GM10266 (cell line): ENCODE results near the gene ARL9.

Experiments
- DNase-seq: peaks from one replicate; pipeline ENCODE4 v3.0.0; 2012; ENCODE audit errors: extremely low spot score
- TF ChIP-seq, protein P1 (sequence below): IDR thresholded peaks from 2 replicates; pipeline ENCODE4 v1.5.1; 2012; ENCODE audit warnings: mild to moderate bottlenecking, low read depth; ENCODE audit not compliant: control insufficient read depth, insufficient read depth; ENCODE audit errors: missing control alignments

ARL9 gene

DNA sequence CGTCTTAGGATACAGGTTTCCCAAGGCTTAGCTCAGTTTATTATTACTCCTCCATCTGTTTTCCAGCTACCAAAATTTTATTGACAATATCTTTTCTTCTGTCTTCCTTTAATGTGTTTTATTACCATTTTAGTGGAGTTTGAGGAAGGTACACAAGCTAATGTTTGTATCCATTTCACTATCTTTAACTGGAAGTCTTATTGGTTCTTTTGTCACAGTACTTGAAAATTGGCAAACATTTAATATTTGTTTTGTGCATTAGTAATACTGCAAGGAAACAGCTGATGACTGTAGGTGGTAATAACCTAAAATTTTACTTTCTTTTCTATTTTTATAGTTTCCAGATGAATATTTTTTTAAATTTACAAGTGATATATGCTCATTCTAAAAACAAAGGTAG lies 9.3 kb upstream of the ARL9 start:
- TF ChIP-seq, protein P1, sequence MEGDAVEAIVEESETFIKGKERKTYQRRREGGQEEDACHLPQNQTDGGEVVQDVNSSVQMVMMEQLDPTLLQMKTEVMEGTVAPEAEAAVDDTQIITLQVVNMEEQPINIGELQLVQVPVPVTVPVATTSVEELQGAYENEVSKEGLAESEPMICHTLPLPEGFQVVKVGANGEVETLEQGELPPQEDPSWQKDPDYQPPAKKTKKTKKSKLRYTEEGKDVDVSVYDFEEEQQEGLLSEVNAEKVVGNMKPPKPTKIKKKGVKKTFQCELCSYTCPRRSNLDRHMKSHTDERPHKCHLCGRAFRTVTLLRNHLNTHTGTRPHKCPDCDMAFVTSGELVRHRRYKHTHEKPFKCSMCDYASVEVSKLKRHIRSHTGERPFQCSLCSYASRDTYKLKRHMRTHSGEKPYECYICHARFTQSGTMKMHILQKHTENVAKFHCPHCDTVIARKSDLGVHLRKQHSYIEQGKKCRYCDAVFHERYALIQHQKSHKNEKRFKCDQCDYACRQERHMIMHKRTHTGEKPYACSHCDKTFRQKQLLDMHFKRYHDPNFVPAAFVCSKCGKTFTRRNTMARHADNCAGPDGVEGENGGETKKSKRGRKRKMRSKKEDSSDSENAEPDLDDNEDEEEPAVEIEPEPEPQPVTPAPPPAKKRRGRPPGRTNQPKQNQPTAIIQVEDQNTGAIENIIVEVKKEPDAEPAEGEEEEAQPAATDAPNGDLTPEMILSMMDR, result no peak
- DNase-seq, result no peak

DNA sequence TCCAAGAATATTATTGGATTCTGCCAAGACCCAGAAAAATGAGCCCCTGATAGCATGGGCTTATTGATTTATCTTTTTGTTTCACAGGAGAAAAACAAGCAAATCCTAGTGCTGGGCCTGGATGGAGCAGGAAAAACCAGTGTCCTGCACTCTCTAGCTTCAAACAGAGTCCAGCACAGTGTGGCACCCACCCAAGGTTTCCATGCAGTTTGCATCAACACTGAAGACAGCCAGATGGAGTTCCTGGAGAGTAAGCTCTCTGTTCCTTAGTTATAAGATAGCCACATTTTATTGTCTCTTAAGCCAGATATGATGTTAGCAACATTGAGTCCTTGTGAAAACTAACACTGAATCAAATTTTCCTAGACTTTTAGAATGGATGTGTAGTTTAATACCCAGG lies 5.5 kb downstream of the ARL9 start:
- DNase-seq, result no peak
- TF ChIP-seq, protein P1, result no peak

DNA sequence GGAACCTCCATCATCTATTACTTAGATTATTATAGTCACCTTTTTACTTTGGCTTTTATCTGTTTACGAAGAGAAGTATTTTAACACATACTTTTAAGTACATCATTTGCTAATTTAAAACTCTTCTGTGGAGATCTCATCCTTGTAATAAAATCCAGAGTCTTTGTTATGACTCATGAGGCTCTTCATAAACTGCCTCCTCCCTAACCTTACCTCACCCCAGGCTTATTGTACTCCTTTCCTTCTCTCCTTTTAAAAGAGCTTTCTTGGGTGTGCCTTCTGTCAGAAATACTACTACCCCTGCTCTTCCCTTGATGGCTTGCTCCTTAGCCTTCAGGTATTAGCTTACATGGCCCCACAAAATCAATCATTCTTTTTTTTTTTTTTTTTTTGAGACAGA lies 6.6 kb downstream of the ARL9 start:
- TF ChIP-seq, protein P1, result no peak
- no peak for DNase-seq

DNA sequence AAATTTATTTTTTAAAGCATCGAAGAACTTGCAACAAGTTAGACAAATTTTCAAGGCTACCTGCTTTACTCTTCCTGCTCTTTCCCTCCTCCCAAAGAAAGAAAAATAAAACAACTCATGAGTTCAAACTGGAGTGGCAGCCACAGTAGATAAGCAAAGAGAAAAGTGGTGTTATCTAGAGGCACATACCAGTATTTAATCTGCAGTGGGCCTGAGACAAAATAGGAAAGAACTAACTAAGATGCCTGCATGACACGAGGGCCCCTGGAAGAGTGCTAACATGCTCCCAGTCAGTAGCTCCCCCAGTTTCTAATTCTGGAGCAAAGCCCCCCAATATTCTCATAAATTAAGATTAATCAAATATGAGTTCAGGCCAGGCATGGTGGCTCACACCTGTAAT lies 7.9 kb downstream of the ARL9 start:
- TF ChIP-seq, protein P1, result no peak
- DNase-seq, result no peak

DNA sequence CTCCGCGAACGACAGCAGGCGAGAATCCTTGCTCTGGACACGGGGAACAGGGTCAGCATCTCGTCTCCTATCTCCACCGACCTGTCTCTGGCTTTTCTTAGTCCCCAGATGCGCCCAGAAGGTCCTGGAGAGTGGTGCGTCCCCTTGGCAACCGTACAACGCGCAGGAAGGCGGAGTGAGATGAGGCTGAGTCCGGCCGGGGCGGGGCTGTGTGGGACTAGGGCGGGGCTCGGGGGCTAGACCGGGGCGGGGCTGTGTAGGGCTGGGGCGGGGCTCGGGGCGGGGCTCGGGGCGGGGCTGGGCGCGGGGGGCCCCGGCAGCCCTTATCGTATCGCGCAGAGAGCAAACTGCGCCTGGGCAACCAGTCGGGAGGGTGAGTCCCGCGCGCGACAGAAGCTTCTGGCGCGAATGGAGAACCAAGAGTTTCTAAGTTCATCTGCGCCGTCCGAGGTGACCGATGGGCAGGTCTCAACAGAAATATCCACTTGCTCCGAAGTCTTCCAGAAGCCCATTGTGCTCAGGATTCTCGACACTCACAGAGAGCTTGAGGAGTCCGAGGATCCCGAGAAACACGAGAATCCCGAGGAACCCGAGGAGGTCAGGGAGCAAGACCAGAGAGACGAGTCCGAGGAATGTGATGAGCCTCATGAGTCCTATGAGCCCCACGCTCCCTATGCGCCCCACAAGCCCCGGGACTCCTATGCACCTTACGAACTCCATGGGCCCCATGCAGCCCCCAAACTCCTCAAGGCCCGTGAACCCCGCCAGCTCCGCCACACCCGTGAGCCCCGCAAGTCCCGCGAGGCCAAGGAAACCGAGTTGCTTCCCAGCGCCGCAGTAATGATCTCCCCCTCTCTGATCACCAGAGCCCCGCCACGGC lies 24.9 kb downstream of the ARL9 start:
- TF ChIP-seq, protein P1, result no peak
- DNase-seq, result peak; percentile 90

DNA sequence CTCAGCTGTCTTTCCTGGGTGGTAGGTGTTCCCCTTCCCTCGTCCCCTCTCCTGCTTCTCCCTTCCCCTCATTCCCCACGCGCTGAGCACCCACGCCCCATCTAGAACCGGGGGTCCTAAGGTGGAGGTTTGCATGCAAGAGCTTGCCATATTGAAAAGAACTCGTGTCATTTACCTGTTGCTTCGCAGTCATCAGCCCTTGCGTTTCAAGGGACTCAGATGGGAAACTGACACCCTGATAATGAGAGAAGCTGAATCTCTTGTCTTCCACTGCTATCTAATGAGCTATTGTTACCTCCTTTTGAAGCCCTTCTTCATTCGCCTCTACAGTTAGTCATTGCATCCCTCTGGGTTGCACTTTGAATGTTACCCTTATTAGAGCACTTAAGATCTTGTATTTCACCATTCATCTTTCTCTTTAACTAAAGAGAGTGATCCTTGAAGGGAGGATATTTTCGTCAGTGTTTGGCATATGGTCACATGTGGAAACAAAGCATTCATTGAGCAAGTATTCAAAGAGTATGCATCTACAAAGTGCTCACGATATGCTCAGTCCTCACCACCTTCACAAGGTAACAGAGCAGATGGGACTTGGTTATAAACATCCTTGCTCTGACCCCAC lies 25.7 kb downstream of the ARL9 start:
- no peak for DNase-seq
- TF ChIP-seq, protein P1, result no peak

DNA sequence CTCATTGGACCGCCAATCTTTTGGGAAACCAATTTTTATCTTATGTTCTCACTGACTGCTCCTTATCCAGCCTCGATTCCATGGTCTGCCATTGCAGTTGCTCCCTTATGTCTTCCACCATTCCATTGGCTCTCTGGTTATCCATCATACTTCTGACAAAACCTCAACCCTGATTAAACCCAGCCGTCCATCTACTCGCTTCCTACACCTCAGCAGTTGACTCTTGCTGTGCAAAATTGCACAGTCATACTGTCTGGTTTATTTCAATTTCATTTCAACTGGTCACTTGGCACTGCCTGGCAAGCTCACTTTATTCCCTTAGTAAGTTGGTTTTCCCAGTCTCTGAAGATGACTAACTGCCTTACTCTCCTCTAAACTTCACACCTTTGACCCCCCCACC lies 26.2 kb downstream of the ARL9 start:
- TF ChIP-seq, protein P1, result no peak
- no peak for DNase-seq
